PC-3 (cell line): Measurements from ENCODE around the gene TRIL. TPM values are rescaled to one million over a fixed set of nuclear protein-coding genes. Genes with fewer than 3 reads are reported as not detected.

ENCODE experiments used
- ATAC-seq: fragments of 200-7000 bp; cut with Tn5 transposase; 2 replicates; pipeline ENCODE4 v1.9.1; 2020; ENCODE audit warnings: mild to moderate bottlenecking, moderate library complexity
- BruUV-seq: library from RNA; stranded (reverse); fragments of 400-500 nt; replicated peaks from 2 replicates; lab custom pipeline; 2021; lab: Mats Ljungman, UMichigan
- CTCF ChIA-PET: fragments of 300-600 bp; sonication (Branson Sonifier 250); formaldehyde crosslinking; loops from one replicate; lab custom pipeline; 2022; ENCODE audit warnings: antibody characterized with exemption; lab: Charles Lee
- POLR2A ChIA-PET: fragments of 300-600 bp; sonication (Branson Sonifier 250); formaldehyde crosslinking; loops from one replicate; lab custom pipeline; 2022; ENCODE audit warnings: antibody characterized with exemption; ENCODE audit not compliant: unreplicated experiment; lab: Charles Lee
- DNase-seq: peaks from one replicate; pipeline ENCODE4 v3.0.0-alpha.2; 2015
- H2AFZ ChIP-seq: fragments of 300-600 bp; sonication (generic); 2 replicates; pipeline ENCODE4 v1.6.0; 2016; ENCODE audit warnings: antibody characterized with exemption, low read length
- H3F3A ChIP-seq: fragments of 300-600 bp; sonication (generic); one replicate; pipeline ENCODE4 v1.6.0; 2017; ENCODE audit warnings: antibody characterized with exemption, low read length, control low read depth, mild to moderate bottlenecking; ENCODE audit not compliant: unreplicated experiment
- H3K27ac ChIP-seq: fragments of 300-600 bp; sonication (generic); 2 replicates; pipeline ENCODE4 v1.5.1; 2016; ENCODE audit warnings: mild to moderate bottlenecking, low read length
- H3K27me3 ChIP-seq: fragments of 300-600 bp; sonication (generic); 2 replicates; pipeline ENCODE4 v1.6.1; 2016; ENCODE audit warnings: low read length, mixed read lengths
- H3K36me3 ChIP-seq: fragments of 300-600 bp; sonication (generic); 2 replicates; pipeline ENCODE4 v1.6.1; 2016; ENCODE audit warnings: low read depth, mixed run types, low read length, mixed read lengths
- H3K4me1 ChIP-seq: fragments of 300-600 bp; sonication (generic); 2 replicates; pipeline ENCODE4 v1.5.1; 2016; ENCODE audit warnings: low read length; ENCODE audit not compliant: insufficient read depth
- H3K4me2 ChIP-seq: fragments of 300-600 bp; sonication (generic); 2 replicates; pipeline ENCODE4 v1.6.0; 2016; ENCODE audit warnings: low read length
- H3K4me3 ChIP-seq: fragments of 300-600 bp; sonication (generic); 2 replicates; pipeline ENCODE4 v1.5.1; 2016; ENCODE audit warnings: mild to moderate bottlenecking, low read length, mixed read lengths
- H3K79me2 ChIP-seq: fragments of 300-600 bp; sonication (generic); 2 replicates; pipeline ENCODE4 v1.6.1; 2017; ENCODE audit warnings: low read length, mixed read lengths
- H3K9ac ChIP-seq: fragments of 300-600 bp; sonication (generic); 2 replicates; pipeline ENCODE4 v1.6.0; 2016; ENCODE audit warnings: mild to moderate bottlenecking, low read length
- H3K9me2 ChIP-seq: fragments of 300-600 bp; sonication (generic); replicated peaks from 2 replicates; pipeline ENCODE4 v1.6.1; 2016; ENCODE audit warnings: mixed run types, low read length, mixed read lengths
- H3K9me3 ChIP-seq: fragments of 300-600 bp; sonication (generic); 2 replicates; pipeline ENCODE4 v1.6.1; 2016; ENCODE audit warnings: low read length, mixed read lengths
- H4K20me1 ChIP-seq: fragments of 300-600 bp; sonication (generic); 2 replicates; pipeline ENCODE4 v1.6.1; 2016; ENCODE audit warnings: low read length, mixed read lengths
- EZH2 ChIP-seq: fragments of 300-600 bp; sonication (generic); IDR thresholded peaks from one replicate; pipeline ENCODE4 v1.6.1; 2017; ENCODE audit warnings: antibody characterized with exemption, mild to moderate bottlenecking, low read length; ENCODE audit not compliant: unreplicated experiment
- EZH2phosphoT487 ChIP-seq: fragments of 300-600 bp; sonication (generic); IDR thresholded peaks from 2 replicates; pipeline ENCODE4 v1.6.1; 2018; ENCODE audit warnings: mild to moderate bottlenecking, antibody characterized with exemption, low read length, borderline replicate concordance
- intact Hi-C: fragments of 100-400 bp; cut with micrococcal nuclease; formaldehyde crosslinking; loops from 2 replicates; pipeline ENCODE4 v1.9.0; 2023
- total RNA-seq: library from RNA; depleted of rRNA; stranded (reverse); fragments of >200 nt; gene quantifications from 2 replicates; pipeline ENCODE4 v1.2.3, GENCODE V29; 2014
- TF ChIP-seq, protein P1 (sequence below): fragments of 300-600 bp; sonication (generic); conservative IDR thresholded peaks from 2 replicates; pipeline ENCODE4 v1.5.1; 2017; ENCODE audit warnings: antibody characterized with exemption, low read depth, mild to moderate bottlenecking, low read length

The TRIL gene
- total RNA-seq, 1 experiment from 2014 or later: 0.29 TPM

DNA sequence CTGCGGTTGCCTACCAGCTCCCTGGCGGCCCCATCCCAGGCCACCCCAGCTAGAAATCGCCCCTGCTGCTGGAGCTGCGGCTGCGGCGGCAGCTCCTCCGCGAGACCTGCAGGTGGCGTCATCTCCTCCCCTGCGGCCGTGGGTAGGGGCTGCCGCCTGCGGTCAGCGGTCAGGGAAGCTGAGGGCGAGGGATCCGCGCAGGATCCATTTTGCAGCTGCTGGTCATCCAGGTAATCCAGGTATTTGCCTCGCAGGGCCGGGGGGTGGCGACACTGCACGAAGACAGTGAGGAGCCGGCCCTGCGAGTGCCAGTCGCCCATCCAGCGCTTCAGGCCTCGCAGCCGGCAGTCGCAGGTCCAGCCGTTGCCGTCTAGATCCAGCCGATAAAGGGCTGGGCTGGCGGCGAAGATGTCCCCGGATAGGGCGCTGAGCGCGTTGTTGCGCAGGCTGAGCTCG, 1.5 kb downstream of the TRIL start:
- peak overlapping the region; percentile 95 for H3K4me2 ChIP-seq
- no peaks in the 10 kb centered on the region for H3K9me2 ChIP-seq
- no peaks in the 10 kb centered on the region for H3K79me2 ChIP-seq
- CTCF ChIA-PET: interaction anchor here (0.6 to 1.6 kb wide), 19 partner anchors 14 to 452 kb away, joined by 3 to 47 read pairs (median 5); no protein-coding TSS in a partner anchor
- intact Hi-C loops: loop anchor here (1.0 to 2.0 kb wide), 4 partner anchors 30 to 353 kb away; no protein-coding TSS in a partner anchor
- peak overlapping the region; percentile 41; the same call in 1 of the 2 replicates for H3K9ac ChIP-seq
- H3K36me3 ChIP-seq: no peaks in the 10 kb centered on the region
- H3K4me3 ChIP-seq: peak overlapping the region; percentile 80
- BruUV-seq: no TSS peak
- H3K27me3 ChIP-seq: no peaks in the 10 kb centered on the region
- TF ChIP-seq, protein P1, sequence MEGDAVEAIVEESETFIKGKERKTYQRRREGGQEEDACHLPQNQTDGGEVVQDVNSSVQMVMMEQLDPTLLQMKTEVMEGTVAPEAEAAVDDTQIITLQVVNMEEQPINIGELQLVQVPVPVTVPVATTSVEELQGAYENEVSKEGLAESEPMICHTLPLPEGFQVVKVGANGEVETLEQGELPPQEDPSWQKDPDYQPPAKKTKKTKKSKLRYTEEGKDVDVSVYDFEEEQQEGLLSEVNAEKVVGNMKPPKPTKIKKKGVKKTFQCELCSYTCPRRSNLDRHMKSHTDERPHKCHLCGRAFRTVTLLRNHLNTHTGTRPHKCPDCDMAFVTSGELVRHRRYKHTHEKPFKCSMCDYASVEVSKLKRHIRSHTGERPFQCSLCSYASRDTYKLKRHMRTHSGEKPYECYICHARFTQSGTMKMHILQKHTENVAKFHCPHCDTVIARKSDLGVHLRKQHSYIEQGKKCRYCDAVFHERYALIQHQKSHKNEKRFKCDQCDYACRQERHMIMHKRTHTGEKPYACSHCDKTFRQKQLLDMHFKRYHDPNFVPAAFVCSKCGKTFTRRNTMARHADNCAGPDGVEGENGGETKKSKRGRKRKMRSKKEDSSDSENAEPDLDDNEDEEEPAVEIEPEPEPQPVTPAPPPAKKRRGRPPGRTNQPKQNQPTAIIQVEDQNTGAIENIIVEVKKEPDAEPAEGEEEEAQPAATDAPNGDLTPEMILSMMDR: peak; percentile 64
- no peak for TF ChIP-seq EZH2
- no peak for TF ChIP-seq EZH2phosphoT487
- no peaks in the 10 kb centered on the region for H3K9me3 ChIP-seq
- H4K20me1 ChIP-seq: no peaks in the 10 kb centered on the region
- peak overlapping the region; percentile 90 for H2AFZ ChIP-seq
- 0 out of 2 replicates have a peak, but pooled peaks cover 9% of the 10 kb centered on the region for H3K4me1 ChIP-seq
- H3K27ac ChIP-seq: no peak overlapping the region
- peak; percentile 76 for DNase-seq
- POLR2A ChIA-PET: interaction anchor here (0.6 kb wide), 1 partner anchor 134 kb away, joined by 4 read pairs; no protein-coding TSS in a partner anchor
- peak; percentile 70 for ATAC-seq
- H3F3A ChIP-seq: no peaks in the 10 kb centered on the region

DNA sequence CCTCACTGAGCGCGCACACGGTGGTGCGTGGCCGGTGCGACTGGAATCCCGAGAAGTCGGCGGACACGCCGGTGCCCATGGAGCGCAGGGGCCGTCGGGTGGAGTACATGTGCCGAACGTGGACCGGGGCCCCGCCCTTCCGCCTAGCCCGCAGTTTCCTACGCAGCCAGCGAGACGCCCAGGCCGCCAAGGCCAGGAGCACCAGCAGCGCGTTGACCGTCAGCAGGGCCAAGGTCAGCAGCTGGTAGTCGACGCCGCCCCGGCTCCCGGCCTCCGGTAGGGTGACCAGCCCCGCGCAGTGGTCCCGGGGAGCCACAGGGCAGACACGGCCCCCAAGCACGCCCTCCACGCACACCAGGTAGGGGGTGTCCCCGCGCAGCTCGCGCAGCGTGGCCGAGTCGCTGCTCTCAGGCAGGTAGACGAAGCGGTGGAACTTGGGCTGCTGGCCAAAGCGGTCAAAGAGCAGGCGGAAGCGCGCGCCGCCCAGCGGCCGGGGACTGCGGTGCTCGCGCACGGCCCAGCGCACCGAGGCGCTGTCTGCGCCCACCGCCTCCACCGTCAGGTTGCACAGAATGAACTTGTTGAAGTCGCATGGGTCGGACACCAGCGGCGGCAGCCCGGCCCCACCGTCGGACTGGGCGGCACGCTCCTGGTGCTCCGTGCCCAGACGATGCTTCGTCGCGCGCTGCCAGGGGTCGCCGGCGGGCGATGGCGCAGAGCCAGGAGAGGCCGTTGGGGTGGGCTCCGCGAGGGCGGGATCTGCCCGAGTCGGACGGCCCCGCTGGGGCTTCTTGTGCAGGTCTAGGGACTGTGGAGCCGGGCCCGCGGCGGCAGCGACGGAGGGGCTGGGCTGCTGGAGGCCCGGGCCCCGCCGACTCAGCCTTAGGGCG, 2.2 kb downstream of the TRIL start:
- intact Hi-C loops: loop anchor here (1.0 to 2.0 kb wide), 4 partner anchors 29 to 353 kb away; no protein-coding TSS in a partner anchor
- no peaks in the 10 kb centered on the region for H3K9me3 ChIP-seq
- H3K27me3 ChIP-seq: no peaks in the 10 kb centered on the region
- peak overlapping the region; percentile 80 for H3K4me3 ChIP-seq
- 0 out of 2 replicates have a peak, but pooled peaks cover 9% of the 10 kb centered on the region for H3K4me1 ChIP-seq
- no TSS peak for BruUV-seq
- TF ChIP-seq EZH2phosphoT487 (no peak), EZH2 (no peak)
- TF ChIP-seq, protein P1: peak; percentile 58
- H4K20me1 ChIP-seq: no peaks in the 10 kb centered on the region
- peak; percentile 64 for ATAC-seq
- peak overlapping the region; percentile 90 for H2AFZ ChIP-seq
- CTCF ChIA-PET: interaction anchor here (0.6 to 1.6 kb wide), 16 partner anchors 13 to 453 kb away, joined by 3 to 47 read pairs (median 6); no protein-coding TSS in a partner anchor
- peak; percentile 80 for DNase-seq
- H3K9ac ChIP-seq: peak overlapping the region; percentile 41; the same call in 1 of the 2 replicates
- no peak overlapping the region for H3K27ac ChIP-seq
- POLR2A ChIA-PET: no interaction called here
- no peaks in the 10 kb centered on the region for H3F3A ChIP-seq
- peak overlapping the region; percentile 95 for H3K4me2 ChIP-seq
- no peaks in the 10 kb centered on the region for H3K79me2 ChIP-seq
- H3K9me2 ChIP-seq: no peaks in the 10 kb centered on the region
- H3K36me3 ChIP-seq: no peaks in the 10 kb centered on the region
